HG03066 (cell line): ENCODE results near the gene GPRC5D.

Experiments used
- ATAC-seq: cut with Tn5 transposase; IDR thresholded peaks from one replicate; pipeline ENCODE4 v1.9.1; 2021; ENCODE audit warnings: low read depth; ENCODE audit not compliant: unreplicated experiment

Gene GPRC5D

DNA sequence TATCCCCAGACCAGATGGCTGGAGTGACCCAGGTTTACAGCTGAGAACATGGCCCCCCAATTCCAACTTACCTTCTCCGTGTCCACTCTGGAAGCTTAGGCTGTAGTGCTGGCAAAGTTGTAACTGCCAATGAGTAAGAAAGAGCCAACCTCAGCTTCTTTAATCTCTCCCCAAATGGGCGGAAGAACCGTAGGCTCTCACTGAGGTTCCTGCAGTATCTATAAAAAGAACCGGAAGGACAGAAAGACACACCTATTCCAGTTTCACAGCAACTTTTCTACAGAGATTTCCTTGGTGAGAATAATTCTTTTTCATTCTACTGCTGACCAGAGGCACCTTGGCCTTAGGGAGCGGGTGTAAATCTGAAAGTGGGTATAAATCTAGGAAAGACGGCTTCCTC lies at the start of gene GPRC5D:
Gene GPRC5D (minus strand): TSS at position 135 of the 400 bp plus-strand sequence. CDS start 1,786 bp downstream, outside the sequence.
- ATAC-seq: no peak

DNA sequence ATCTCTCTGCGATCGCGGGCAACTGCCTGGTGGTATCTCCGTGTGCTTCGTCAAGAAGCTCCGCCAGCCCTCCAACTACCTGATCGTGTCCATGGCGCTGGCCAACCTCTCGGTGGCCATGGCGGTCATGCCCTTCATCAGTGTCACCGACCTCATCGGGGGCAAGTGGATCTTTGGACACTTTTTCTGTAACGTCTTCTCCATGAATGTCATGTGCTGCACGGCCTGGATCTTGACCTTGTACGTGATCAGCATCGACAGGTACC lies 49.7 kb upstream of the GPRC5D start:
- no peak for ATAC-seq

DNA sequence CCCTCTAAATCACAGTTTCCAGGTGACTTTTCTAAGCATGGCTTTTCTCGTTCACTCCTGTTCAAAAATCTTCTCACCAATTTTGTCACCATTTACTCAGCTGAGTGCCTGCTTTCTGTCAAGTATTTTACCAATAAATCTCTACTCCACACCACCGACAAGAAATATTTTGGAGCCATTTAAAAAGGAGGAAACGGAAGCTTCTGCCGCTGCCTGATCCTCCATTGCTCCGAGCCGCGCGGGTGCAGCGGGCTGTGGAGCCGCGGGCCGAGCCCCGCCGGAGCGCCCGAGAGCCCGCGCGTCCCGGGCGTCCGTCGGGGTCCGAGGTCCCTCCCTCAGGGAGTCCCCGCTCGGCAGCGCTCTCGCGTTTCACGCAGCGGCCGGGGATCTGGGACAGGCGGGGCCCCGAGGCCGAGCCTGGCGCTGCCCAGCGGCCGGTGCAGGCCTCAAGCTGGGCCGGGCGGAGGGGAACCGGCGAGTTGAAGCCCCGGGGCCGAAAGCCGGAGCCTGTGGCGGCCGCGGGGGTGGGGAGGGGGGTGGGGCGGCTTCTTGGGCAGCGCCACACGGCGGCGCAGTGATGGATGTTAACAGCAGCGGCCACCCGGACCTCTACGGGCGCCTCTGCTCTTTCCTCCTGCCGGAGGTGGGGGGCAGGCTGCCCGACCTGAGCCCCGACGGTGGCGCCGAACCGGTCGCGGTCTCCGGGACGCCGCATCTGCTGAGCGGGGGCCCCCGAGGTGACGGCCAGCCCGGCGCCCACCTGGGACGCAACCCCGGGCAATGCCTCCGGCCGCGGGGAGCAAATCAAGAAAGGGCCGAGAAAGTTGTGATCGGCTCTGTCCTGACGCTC lies 49.2 kb upstream of the GPRC5D start:
- peak; percentile 14 for ATAC-seq

DNA sequence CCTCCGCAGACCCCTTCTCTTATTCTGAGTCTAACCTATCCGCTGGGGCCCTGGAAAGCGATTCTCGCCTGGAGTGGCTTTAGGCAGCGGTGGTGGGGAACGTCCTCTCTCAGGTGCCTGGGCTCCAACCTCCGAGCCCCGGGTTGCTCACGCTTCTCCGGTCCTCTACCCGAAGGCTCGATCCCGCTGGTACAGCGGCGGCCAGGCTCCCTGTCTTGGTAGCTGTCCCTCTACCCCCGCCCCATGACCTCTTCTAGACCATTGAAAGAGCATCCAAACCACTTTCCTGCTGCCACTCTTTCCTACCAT lies 48.6 kb upstream of the GPRC5D start:
- peak; percentile 20 for ATAC-seq

DNA sequence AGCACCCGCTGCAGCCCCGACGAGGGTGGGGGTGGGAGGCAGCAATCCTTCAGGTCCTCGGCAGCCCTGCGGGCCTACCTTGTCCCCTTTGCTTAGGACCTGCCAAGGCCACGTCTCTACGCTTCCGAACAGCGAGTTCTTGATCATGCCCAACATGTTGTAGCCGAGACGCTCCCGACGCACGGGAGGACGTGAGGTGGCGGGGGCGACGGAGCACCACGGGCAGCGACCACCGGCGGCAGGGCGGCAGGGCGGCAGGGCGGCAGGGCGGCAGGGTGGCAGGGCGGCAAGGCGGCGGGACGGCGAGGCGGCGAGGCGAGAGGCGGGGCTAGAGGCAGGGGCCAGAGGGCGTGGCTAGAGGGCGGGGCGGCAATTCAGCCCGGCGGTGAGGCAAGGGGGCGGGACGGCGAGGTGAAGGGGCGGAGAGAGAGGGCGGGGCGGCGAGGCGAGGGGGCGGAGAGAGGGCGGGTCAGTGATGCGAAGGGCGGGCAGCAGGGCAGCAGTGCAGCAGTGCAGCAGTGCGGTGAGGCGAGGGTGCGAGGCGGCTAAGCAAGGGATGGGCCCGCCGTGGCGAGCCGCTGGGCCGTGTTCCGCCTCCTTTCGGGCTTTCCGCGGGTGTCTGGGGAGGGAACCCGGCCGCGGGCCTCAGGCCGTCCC lies 48.1 kb upstream of the GPRC5D start, which contains the start of gene HEBP1:
Gene HEBP1 (minus strand): TSS at position 307 of the 657 bp plus-strand sequence. CDS start 151 bp downstream, at position 156.
- peak; percentile 86 for ATAC-seq

DNA sequence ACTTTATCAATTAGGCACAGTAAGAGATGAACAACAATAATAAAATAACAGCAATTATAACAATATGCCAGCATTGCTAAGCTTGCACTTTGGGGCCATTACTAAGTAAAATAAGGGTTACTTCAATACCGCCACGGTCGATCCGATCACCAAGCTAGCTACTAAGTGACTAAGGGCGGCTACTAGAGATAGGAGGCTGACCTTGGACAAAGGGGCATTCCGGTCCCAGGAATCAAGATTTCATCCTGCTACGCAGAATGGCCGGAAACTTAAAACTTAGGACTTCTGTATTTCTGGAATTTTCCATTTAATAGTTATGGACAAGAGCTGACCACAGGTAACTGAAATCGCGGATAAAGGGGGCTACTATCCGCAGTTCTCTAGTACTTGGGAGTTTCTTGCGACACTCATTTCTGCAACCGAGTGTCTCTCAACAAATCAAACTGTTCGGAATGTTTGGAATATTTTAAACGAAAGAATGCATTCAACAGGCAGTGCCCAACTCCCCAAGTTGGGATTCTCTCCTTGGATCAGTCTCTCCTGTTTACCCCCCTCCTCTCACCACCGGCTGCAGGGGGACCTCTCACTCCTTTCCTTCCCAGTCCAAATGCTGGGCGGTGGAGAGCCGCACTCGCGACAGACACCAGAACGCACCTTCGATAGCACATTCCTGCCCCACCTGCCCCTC lies 47.4 kb upstream of the GPRC5D start:
- no peak for ATAC-seq

DNA sequence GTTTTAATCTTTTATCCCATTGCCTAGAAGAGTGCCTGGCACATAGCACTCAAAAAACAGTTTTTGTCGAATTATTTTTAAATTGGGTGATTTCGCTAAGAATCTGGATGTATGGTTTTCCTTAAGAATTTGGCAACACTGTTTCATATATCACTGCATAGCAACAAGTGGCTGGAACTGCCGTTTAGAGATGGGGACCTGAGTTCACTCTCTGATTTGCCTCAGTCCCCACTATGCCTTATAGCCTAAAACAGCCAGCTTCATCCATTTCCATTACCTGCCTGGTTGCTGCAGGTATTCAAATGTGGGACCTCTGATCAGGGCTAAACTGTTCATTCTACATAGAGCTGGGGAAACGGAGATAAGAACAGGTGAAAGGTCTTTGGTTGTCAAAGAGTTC lies 46.3 kb upstream of the GPRC5D start:
- no peak for ATAC-seq

DNA sequence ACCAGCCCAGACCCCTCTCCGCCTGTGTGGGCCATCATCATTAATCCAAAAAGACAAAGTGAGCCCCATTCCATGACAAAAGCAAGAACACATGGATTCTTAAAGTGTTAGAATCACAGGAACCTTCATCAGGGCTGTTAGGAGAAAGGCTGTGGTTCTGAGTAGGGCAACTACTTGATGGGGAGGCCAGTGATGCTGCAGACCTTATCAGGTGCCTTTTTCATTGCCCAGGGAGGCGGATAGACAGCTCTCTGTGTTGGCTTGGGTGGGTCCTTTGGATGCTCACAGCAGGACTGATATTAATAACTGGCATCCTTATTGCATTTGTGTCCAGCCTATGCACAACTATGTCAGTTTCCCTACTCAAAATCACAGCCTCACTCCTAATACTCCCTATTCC lies 45.8 kb upstream of the GPRC5D start:
- ATAC-seq: no peak

DNA sequence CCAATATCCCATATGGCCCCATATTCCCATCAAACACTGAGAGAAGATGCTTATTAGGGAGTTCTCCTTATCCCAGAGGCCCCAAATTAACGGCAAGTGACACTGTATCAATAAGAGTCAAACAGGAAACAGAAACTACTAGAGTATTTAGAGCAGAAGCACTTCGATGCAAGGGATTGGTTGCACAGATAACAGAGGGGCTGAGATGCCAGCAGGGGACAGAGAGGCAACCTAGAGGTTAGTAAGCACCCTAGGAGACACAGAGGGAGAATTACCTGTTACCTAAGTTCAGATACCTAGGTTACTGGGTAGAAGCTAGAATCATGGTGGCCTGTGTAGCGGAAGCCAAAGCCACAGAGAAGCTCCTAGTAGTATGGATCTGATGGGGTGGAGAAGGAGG lies 45.2 kb upstream of the GPRC5D start:
- no peak for ATAC-seq

DNA sequence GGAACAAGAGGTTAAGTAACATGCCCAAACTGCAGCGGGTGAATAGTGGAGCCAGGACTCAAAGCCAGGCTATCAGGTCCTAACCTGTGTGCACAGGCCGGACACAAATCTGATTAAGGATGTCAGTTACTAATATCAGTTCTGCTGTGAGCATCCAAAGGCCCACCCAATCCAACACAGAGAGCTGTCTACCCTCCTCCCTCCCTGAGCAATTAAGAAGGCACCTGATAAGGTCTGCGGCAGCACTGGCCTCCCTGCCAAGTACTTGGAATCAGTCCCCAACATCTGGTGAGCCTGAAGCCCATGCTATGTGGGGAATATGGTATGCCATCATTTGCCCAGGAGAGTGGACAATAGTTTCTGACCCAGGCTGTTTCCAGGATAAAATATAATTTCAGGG lies 44.2 kb upstream of the GPRC5D start:
- ATAC-seq: no peak

DNA sequence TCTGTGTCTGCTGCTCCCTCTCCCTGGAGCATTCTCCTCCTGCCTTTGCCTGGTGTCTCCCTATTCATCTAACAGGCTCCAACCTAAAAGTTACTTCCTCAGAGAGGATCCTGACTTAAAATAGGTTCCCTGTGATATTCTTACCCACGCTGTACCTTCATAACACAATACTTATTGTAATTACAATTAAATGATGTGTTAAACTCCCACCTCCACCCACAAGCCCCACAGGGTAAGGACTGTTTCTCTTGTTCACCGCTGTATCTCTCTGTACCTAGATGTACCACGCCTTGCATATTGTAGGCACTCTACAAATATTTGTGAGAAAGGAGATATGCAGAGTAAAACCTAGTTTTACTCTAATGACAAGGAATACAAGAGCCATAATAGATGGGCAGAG lies 43.1 kb upstream of the GPRC5D start:
- ATAC-seq: no peak

DNA sequence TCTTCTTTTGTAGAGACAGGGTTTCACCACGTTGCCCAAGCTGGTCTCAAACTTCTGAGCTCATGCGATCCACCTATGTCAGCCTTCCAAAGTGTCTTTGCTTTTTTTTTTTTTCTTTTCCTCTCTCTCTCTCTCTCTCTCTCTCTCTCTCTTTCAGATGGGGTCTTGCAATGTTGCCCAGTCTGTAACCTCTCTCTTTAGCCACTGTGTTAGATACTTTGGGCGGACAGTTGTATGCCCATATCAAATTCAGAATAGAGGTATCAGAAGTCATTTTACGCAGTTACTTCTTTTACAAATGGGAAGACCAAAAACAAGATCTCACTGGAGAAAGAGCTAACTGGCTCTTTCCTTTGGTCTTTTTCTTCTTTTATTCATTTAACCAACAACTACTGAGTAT lies 41.4 kb upstream of the GPRC5D start:
- ATAC-seq: no peak

DNA sequence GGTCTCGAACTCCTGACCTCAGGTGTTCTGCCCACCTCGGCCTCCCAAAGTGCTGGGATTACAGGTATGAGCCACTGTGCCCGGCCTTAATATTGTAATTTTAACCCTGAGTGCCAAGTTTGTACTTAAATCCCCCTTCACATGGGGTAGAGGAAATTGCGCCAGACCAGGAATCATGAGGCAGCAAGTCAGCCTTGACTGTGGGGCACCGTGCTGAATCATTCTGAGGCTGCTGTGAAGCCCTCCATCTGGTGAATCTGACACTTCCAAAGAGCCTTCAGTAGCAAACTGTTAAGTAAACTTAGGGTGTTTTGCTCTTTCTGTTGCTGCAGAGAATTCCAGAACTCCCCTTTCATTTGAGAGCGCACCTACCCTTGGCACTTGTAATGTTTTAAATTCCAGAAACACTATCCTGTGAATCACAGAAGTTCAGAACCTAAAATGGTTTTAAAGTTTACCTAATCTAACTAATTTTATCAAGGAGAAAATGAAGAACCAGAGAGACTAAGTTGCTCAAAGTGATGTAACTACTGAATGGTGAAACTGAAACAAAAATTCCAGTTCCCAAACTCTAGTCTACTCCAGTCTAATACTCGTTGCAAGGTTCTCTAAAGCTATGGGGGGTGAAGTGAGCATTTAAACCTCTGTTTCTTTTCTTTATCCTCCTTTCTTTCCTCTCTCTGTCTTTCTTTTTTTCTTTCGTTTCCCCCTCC lies 40.6 kb upstream of the GPRC5D start:
- no peak for ATAC-seq

DNA sequence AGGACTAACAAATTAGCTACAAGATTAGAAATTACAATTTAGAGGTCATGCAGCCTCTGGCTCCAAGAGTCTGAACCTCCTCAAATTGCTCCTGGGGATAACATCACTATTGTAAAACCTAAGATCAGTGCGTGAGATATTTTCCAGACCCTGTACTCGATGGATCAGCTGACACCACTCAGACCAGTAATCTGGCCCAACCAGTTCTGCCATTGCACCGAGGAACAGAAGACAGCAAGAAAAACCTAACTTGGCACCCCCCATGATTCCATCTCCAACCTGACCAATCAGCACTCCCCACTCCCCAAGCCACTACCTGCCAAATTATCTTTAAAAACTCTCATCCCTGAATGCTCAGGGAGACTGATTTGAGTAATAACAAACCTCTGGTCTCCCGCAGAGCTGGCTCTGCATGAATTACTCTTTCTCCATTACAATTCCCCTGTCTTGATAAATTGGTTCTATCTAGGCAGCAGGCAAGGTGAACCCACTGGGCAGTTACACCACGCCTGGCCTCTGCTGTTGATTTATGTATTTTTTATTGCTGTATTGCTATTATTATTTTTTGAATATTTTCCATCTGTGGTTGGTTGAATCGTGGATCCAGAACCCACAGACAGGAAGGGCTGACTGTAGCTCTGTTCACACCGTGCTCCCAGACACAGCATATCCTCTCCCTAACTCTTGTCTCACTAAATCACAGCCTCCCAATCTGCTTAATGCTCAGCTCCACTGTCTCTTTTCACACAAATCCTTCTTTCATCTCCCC lies 38.9 kb upstream of the GPRC5D start:
- no peak for ATAC-seq

DNA sequence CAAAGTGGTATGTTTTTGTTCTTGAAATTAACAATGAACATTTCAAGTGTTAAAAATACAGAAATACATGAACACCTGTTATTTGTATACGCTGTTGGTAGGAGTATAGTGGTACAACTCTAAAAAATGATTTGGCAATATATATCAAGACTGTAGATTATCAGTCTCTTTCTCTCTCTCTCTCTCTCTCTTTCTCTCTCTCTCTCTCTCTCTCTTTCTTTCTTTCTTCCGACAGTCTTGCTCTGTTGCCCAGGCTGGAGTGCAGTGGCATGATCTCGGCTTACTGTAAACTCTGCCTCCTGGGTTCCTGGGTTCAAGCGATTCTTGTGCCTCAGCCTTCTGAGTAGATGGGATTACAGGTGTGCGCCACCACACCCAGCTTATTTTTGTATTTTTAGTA lies 35.5 kb upstream of the GPRC5D start:
- ATAC-seq: no peak

DNA sequence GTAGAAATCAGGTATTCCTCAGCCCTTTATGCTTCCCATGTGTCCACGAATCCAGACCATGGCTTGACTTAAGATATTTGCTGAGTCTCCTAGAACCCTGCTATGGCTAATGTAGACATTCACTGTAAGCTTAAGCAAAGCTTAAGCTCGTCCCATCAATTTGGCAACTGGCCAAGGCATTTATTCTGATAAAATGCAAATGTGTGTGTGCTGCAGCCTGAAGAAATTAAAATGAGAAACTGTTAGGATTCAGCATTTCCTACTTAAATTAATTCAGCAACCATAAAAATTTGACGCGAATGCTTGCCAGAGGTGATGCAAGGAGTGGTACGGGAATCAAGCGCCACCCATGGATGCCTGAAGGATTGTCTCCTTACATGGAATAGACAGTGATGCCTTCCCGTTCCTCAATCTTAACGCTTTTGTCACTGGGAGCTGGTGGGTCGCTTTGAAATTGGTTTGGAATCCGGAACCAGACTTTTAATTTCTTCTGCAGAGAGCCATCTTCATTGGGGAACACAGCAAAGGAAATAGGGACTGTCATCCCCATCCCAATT lies 34.9 kb upstream of the GPRC5D start:
- ATAC-seq: no peak

DNA sequence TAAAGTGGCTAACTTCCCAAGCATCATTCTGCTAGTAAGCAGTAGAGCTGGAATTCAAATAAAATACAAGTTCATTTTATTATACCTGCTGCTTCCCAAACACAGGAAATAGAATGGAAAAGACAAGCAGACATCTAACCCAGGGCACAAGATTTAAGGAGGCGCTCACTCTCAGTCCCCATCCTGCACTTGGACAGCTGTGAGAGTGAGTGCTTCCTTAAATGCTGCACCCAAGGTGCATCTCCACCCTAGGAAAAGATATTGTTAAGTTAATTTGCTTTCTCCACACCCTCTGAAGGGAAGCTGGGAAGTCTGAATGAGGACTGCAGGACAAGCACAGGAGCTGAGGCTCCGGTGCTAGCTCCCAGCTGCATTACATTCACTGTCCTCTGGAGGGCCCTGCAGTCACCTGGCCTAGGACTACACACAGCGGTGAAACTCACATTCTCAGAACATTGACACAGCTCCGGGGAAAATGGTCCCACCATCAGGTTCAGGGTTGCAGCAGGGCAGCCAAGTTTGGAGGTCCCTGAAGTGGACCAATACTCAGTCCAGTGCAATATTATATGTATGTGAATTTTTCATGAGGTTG lies 33.9 kb upstream of the GPRC5D start:
- no peak for ATAC-seq

DNA sequence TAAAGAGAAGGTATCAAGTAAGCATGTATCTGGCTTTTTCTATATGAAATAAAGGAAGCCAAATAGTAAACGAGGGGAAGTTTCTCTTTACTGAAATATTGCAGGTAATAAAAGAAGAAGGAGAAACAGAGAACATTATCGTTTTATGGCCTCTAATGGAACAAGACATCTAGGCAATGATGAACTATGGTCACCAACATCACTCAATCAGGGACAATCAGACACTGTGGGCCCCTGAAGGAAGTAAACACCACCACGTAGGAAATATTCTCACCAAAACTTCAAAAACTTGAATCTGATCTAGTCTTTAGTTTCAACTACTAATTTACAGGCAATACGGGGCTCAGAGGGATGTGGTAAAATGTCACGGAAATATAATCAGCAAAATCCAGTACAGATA lies 32.2 kb upstream of the GPRC5D start:
- no peak for ATAC-seq

DNA sequence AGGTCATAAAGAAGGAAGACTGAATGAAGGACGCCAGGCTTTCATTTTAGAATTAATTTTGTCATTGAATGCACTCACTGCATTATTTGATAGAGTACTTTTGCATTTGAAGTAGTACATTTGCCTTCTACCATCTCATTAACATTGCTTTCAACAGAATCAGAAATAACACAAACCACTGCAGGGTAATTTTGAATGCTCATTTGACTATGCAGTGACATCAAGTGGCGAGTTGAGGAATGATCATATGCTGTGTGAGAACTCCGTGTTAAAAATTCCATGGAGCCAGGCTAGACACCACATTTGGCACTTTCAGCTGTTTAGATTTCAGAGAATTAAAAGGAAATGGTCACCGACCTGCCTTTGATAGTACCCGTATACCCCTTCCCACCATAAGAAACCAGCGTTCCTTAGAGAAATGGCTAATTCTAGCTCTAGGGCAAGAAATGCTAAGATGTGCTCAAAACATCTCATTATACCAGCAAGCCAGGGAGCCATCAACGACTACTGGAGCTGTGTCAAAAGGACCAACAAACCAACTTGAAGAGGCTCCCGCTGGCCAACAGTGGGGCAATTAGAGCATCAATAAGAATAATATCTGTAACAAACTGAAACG lies 31.6 kb upstream of the GPRC5D start:
- ATAC-seq: no peak
